Activated T-cell treated with anti-CD3 and anti-CD28 coated beads, Interleukin-2, amount 50 U/mL, for 72 hours (primary cell): ENCODE results near the gene SRGAP3. TPM values are rescaled to one million over a fixed set of nuclear protein-coding genes. Genes with fewer than 3 reads are reported as not detected.

Source experiments
- ATAC-seq, 2 donors: fragments of 150-1000 bp; cut with Tn5 transposase; replicated peaks in 1 of 2; 2 replicates each; pipeline ENCODE4 v1.10.0; 2021; ENCODE audit warnings: moderate library complexity in 2 of 2, mild to moderate bottlenecking in 1 of 2
- DNase-seq, 2 donors: peaks; one replicate each; pipeline ENCODE4 v3.0.0; 2021 to 2022; ENCODE audit warnings: mixed read lengths in 1 of 2
- H3K27ac Mint-ChIP-seq: one replicate; pipeline ENCODE4 v1.8.0; 2022; ENCODE audit warnings: mild to moderate bottlenecking, moderate library complexity, mixed read lengths
- H3K27me3 Mint-ChIP-seq: one replicate; pipeline ENCODE4 v1.8.0; 2022; ENCODE audit warnings: low read depth, mixed read lengths
- H3K36me3 Mint-ChIP-seq, 2 donors: one replicate each; pipeline ENCODE4 v1.8.0; 2022; ENCODE audit warnings: mixed read lengths in 2 of 2, mild to moderate bottlenecking in 1 of 2; ENCODE audit not compliant: insufficient read depth in 2 of 2
- H3K4me1 Mint-ChIP-seq: one replicate; pipeline ENCODE4 v1.8.0; 2022; ENCODE audit warnings: low read depth, mixed read lengths
- H3K4me3 Mint-ChIP-seq, 2 donors: one replicate each; pipeline ENCODE4 v1.8.0; 2022; ENCODE audit warnings: mild to moderate bottlenecking in 2 of 2, mixed read lengths in 2 of 2, moderate library complexity in 2 of 2
- H3K9me3 Mint-ChIP-seq, 2 donors: one replicate each; pipeline ENCODE4 v1.8.0; 2022; ENCODE audit warnings: mixed read lengths in 2 of 2
- total RNA-seq, 2 donors: library from RNA; stranded (reverse); gene quantifications; one replicate each; pipeline ENCODE4 v1.2.3, GENCODE V29; 2022

The SRGAP3 gene
- total RNA-seq, 2 donors from 2014 or later: 2.8 to 3.0 TPM

GRCh38 chr3:8988384-8988655, 261.1 kb downstream of the SRGAP3 start:
- Mint-ChIP-seq H3K4me3 (no peak overlapping the region), H3K27me3 (no peaks in the 10 kb centered on the region), H3K27ac (no peak overlapping the region), H3K9me3 (no peaks in the 10 kb centered on the region), H3K36me3 (no peaks in the 10 kb centered on the region), H3K4me1 (peaks cover 8% of the 10 kb centered on the region)
- ATAC-seq (no peak), DNase-seq (no peak)

- Mint-ChIP-seq H3K27me3 (no peaks in the 10 kb centered on the region), H3K9me3 (no peaks in the 10 kb centered on the region), H3K4me3 (peak overlapping the region in 1 of 2 donors; percentile 50), H3K27ac (no peak overlapping the region), H3K36me3 (no peaks in the 10 kb centered on the region), H3K4me1 (peaks cover 8% of the 10 kb centered on the region)
- ATAC-seq (peak; percentile 77 to 85), DNase-seq (peak; percentile 65 to 66)
These were observed 261.6 kb downstream of the SRGAP3 start for GRCh38 chr3:8987645-8988383.

GRCh38 chr3:8987226-8987625, 262.2 kb downstream of the SRGAP3 start:
- no peak overlapping the region for H3K27ac Mint-ChIP-seq
- no peaks in the 10 kb centered on the region for H3K36me3 Mint-ChIP-seq
- ATAC-seq (no peak), DNase-seq (no peak)
- H3K4me1 Mint-ChIP-seq: peaks cover 8% of the 10 kb centered on the region
- no peaks in the 10 kb centered on the region for H3K27me3 Mint-ChIP-seq
- no peak overlapping the region for H3K4me3 Mint-ChIP-seq
- no peaks in the 10 kb centered on the region for H3K9me3 Mint-ChIP-seq

DNA sequence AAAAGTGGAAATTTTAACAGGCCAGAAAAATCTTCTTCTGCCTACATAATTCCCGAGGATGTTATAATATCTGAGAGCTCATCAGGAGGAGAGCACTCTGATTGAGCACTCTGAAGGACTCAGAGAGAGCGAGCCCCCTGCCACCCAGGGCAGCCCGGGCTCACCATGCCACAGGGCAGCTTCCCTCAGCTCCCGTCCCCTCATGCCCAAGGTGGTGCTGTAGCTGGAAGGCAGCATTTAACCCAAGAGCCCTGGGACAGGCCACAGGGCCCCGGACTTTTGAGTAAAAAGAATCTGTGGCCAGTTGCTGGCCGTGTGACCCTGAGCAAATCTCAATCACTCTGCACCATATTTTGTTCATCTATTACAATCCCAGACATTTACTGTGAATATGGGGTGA, 262.7 kb downstream of the SRGAP3 start:
- ATAC-seq: no peak
- H3K4me1 Mint-ChIP-seq: peaks cover 8% of the 10 kb centered on the region
- H3K27me3 Mint-ChIP-seq: no peaks in the 10 kb centered on the region
- H3K4me3 Mint-ChIP-seq: no peak overlapping the region
- H3K27ac Mint-ChIP-seq: no peak overlapping the region
- no peaks in the 10 kb centered on the region for H3K36me3 Mint-ChIP-seq
- H3K9me3 Mint-ChIP-seq: no peaks in the 10 kb centered on the region
- DNase-seq: no peak

DNA sequence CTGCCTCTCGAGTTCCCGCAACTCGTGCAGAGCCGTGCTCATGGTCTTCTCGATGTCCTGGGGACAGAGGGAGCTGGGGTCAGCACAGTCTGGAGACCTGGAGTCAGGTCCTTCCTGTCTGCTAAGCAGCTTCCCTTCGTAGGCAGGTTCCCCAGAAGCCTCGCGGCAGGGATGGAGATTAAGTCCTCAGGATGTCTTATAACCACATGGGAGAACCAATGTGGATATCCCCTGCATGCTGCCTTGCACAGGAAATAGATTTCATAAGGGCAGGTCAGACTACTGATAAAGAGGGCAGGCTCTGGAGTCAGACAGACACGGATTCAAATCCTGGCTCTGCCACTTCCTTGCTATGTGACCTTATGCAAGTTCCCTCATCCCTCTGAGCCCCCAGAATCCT, 263.6 kb downstream of the SRGAP3 start:
- Mint-ChIP-seq H3K4me1 (peaks cover 8% of the 10 kb centered on the region), H3K27me3 (no peaks in the 10 kb centered on the region), H3K4me3 (no peak overlapping the region), H3K27ac (no peak overlapping the region), H3K9me3 (no peaks in the 10 kb centered on the region), H3K36me3 (no peaks in the 10 kb centered on the region)
- DNase-seq (no peak), ATAC-seq (no peak)

- no peaks in the 10 kb centered on the region for H3K9me3 Mint-ChIP-seq
- DNase-seq (no peak), ATAC-seq (no peak)
- H3K4me3 Mint-ChIP-seq: no peak overlapping the region
- no peak overlapping the region for H3K27ac Mint-ChIP-seq
- no peaks in the 10 kb centered on the region for H3K36me3 Mint-ChIP-seq
- peaks cover 8% of the 10 kb centered on the region for H3K4me1 Mint-ChIP-seq
- no peaks in the 10 kb centered on the region for H3K27me3 Mint-ChIP-seq
These were observed 264.0 kb downstream of the SRGAP3 start for GRCh38 chr3:8985411-8985831.

GRCh38 chr3:8984526-8984925, 264.9 kb downstream of the SRGAP3 start:
- Mint-ChIP-seq H3K27ac (no peak overlapping the region), H3K27me3 (no peaks in the 10 kb centered on the region), H3K9me3 (no peaks in the 10 kb centered on the region), H3K4me1 (peaks cover 8% of the 10 kb centered on the region), H3K4me3 (no peak overlapping the region), H3K36me3 (no peaks in the 10 kb centered on the region)
- no peak for ATAC-seq
- no peak for DNase-seq

DNA sequence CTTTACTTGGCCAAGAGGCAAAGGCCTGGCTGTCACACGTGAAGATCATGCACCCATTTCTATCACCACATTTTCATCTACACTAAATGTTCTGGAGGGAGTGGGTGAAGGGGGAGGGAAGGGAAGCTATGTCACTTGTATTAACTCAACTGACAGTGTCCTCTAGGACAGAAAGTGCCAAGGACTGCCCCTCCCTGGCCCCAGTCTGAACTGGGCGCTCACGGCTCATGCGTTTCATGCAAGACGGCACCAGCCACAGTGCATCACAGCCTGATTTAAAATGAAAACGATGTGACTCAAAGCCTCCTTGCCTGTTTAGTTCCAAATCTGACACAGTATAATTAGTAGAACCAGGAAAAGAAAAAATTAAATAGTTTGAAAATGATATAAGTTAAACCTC, 265.4 kb downstream of the SRGAP3 start:
- Mint-ChIP-seq H3K36me3 (no peaks in the 10 kb centered on the region), H3K4me3 (no peak overlapping the region), H3K27ac (no peak overlapping the region), H3K9me3 (peaks cover 0 to 3% of the 10 kb centered on the region in 2 donors), H3K4me1 (peaks cover 8% of the 10 kb centered on the region), H3K27me3 (no peaks in the 10 kb centered on the region)
- ATAC-seq: no peak
- no peak for DNase-seq

DNA sequence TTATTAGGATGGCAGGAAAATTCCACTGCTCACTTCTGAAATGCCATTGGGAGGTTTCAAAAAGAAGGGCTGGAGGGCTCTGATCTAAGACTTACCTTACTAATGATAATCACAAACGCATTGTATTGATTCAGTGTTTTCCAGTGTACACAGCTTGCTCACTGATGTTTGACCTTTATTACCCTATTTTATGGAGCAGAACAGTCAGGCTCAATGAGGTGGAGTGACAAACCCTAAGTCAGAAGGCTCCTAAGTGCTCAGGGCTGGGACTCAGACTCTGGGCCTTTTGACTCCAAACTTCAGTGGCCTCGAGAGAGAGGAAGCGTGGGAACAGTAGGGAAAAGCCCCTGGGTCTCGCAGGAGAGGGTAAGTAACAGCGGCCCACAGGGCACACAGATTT, 265.9 kb downstream of the SRGAP3 start:
- H3K4me1 Mint-ChIP-seq: peaks cover 8% of the 10 kb centered on the region
- H3K36me3 Mint-ChIP-seq: no peaks in the 10 kb centered on the region
- H3K27ac Mint-ChIP-seq: no peak overlapping the region
- ATAC-seq: no peak
- H3K27me3 Mint-ChIP-seq: no peaks in the 10 kb centered on the region
- DNase-seq: no peak
- no peak overlapping the region for H3K4me3 Mint-ChIP-seq
- H3K9me3 Mint-ChIP-seq: peaks cover 0 to 3% of the 10 kb centered on the region in 2 donors

- DNase-seq (no peak), ATAC-seq (no peak)
- no peaks in the 10 kb centered on the region for H3K27me3 Mint-ChIP-seq
- no peak overlapping the region for H3K27ac Mint-ChIP-seq
- no peak overlapping the region for H3K4me3 Mint-ChIP-seq
- peaks cover 5% of the 10 kb centered on the region for H3K4me1 Mint-ChIP-seq
- peaks cover 0 to 3% of the 10 kb centered on the region in 2 donors for H3K9me3 Mint-ChIP-seq
- no peaks in the 10 kb centered on the region for H3K36me3 Mint-ChIP-seq
These were observed 266.4 kb downstream of the SRGAP3 start for GRCh38 chr3:8983026-8983425.

- no peak for ATAC-seq
- H3K27me3 Mint-ChIP-seq: no peaks in the 10 kb centered on the region
- DNase-seq: no peak
- H3K4me3 Mint-ChIP-seq: no peak overlapping the region
- H3K36me3 Mint-ChIP-seq: no peaks in the 10 kb centered on the region
- H3K4me1 Mint-ChIP-seq: no peaks in the 10 kb centered on the region
- H3K27ac Mint-ChIP-seq: peak overlapping the region; percentile 55
- peaks cover 0 to 3% of the 10 kb centered on the region in 2 donors for H3K9me3 Mint-ChIP-seq
These were observed 266.9 kb downstream of the SRGAP3 start for GRCh38 chr3:8982509-8982908.

GRCh38 chr3:8981700-8982099, 267.7 kb downstream of the SRGAP3 start:
- H3K4me1 Mint-ChIP-seq: no peaks in the 10 kb centered on the region
- H3K27ac Mint-ChIP-seq: no peak overlapping the region
- DNase-seq (no peak), ATAC-seq (no peak)
- H3K4me3 Mint-ChIP-seq: no peak overlapping the region
- no peaks in the 10 kb centered on the region for H3K27me3 Mint-ChIP-seq
- H3K9me3 Mint-ChIP-seq: peaks cover 0 to 3% of the 10 kb centered on the region in 2 donors
- H3K36me3 Mint-ChIP-seq: no peaks in the 10 kb centered on the region

DNA sequence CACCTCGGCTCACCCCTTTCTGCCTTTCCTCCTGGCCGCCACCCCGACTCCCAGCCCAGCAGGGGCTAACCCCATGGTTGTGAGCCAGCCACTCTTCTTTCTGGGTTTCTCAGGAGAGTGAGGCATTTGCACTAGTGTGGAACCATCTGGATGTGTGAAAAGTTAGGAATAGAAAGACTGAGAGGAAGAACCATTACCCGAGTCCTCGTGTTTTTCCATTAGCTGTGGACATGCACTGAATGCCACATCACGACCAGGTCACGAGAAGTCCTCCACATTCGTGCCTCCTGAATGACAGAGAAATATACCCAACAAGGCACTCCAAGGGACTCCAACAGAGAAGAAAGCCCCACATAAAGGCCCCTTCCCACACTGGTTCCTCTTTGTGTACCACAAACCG, 268.1 kb downstream of the SRGAP3 start:
- H3K9me3 Mint-ChIP-seq: peaks cover 0 to 3% of the 10 kb centered on the region in 2 donors
- DNase-seq: no peak
- no peak overlapping the region for H3K4me3 Mint-ChIP-seq
- H3K36me3 Mint-ChIP-seq: no peaks in the 10 kb centered on the region
- H3K27me3 Mint-ChIP-seq: no peaks in the 10 kb centered on the region
- no peak overlapping the region for H3K27ac Mint-ChIP-seq
- no peak for ATAC-seq
- no peaks in the 10 kb centered on the region for H3K4me1 Mint-ChIP-seq

GRCh38 chr3:8980756-8981257, 268.6 kb downstream of the SRGAP3 start:
- H3K36me3 Mint-ChIP-seq: no peaks in the 10 kb centered on the region
- no peak for ATAC-seq
- H3K4me1 Mint-ChIP-seq: no peaks in the 10 kb centered on the region
- no peak for DNase-seq
- no peak overlapping the region for H3K4me3 Mint-ChIP-seq
- H3K27ac Mint-ChIP-seq: no peak overlapping the region
- peaks cover 0 to 3% of the 10 kb centered on the region in 2 donors for H3K9me3 Mint-ChIP-seq
- H3K27me3 Mint-ChIP-seq: no peaks in the 10 kb centered on the region
